Skin epidermis (tissue), 12 donors: Measurements from ENCODE around the gene LCP2.

Experiments used
- H3K27ac ChIP-seq, 21 experiments: fragments of 200-600 bp; sonication (generic) in 11 of 21; one replicate each; pipeline ENCODE4 v1.5.0; 2020; ENCODE audit warnings: mild to moderate bottlenecking in 3 of 21, inconsistent platforms in 2 of 21, moderate library complexity in 2 of 21
- H3K4me3 ChIP-seq, 7 experiments: fragments of 200-600 bp; sonication (generic) in 2 of 7; one replicate each; pipeline ENCODE4 v1.5.0; 2020; ENCODE audit warnings: inconsistent platforms in 2 of 7, mild to moderate bottlenecking in 2 of 7, moderate library complexity in 1 of 7

Gene LCP2

DNA sequence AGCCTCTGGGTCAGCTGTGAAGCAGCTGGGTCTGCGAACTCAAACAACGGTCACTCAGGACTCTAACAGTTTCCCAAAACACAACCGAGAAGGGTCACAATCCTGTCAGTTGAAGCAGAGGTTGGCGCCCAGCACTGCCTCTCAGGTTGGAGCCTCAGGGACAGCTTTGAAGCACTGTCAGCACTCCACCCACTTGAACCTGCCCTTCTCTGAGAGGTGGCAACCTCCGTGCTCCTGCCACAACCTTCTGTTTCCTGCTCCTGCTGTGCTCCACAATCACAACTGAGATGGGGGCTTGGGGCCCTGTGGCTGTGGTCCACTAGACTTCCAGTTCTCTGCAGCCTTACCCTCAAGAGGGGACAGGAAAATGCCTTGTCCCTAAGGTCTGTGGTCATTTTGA, 21.7 kb upstream of the LCP2 start:
- H3K27ac ChIP-seq, result no peak overlapping the region
- no peak overlapping the region for H3K4me3 ChIP-seq

DNA sequence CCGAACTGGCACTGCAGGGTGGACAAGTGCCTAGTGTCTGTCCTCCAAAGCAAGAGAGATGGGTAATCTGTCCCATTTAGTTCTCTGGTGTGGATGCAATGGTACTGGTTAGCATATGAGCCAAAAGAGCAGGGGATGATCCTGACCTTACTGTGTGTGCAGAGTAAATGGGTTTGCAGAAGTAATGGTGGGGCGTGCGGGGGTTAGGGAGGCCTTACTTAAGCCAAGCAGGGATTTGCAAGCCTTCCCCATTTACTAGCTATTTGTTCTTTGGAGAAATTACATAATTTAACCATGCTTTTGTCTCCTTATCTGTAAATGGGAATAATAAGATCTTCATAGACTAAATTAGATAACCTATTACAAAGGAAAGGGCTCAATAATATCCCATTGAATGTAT, 19.9 kb upstream of the LCP2 start:
- H3K4me3 ChIP-seq, result no peak overlapping the region
- no peak overlapping the region for H3K27ac ChIP-seq

DNA sequence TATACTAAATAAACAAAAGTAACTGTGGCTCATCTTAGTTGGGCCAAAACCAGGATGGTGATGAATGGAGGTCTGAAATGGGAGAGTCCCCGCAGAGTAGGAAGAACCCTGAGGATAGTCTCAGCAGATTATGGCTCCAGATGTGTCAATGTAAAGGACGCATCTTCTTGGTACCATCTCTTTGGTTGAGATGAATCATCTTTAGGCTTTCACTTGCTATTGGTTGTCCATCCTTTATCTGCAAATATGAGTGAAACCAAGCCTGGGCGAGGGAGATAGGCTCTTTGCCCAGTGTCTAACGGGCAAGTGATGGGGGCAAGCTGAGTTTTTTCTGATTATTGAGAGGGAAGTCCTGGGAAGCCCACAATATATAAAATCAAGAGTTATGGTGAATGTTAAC, 19.4 kb upstream of the LCP2 start:
- Histone ChIP-seq H3K27ac (no peak overlapping the region), H3K4me3 (no peak overlapping the region)

DNA sequence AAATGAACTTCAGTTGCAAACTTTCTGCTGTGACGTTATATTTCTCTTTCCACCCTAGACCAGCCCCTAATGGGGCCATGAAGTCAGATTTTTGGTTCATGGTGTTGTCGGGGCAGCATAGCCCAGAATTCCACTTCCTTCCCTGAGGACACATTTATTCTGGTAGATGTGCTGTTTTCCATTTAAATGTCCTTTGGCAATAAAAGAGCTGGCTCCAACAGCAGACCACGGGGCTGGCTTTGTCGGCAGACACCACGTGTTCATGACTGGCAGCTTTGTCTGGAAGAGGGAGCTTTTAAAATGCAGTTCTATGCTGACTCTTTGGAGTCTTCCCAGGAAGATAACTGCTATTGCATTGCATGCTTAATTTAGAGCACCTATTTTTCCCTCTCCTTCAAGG, 17.6 kb upstream of the LCP2 start:
- peak overlapping the region in 8 of 21 experiments; percentile 19 to 83 (median 64) for H3K27ac ChIP-seq
- H3K4me3 ChIP-seq, result no peak overlapping the region

DNA sequence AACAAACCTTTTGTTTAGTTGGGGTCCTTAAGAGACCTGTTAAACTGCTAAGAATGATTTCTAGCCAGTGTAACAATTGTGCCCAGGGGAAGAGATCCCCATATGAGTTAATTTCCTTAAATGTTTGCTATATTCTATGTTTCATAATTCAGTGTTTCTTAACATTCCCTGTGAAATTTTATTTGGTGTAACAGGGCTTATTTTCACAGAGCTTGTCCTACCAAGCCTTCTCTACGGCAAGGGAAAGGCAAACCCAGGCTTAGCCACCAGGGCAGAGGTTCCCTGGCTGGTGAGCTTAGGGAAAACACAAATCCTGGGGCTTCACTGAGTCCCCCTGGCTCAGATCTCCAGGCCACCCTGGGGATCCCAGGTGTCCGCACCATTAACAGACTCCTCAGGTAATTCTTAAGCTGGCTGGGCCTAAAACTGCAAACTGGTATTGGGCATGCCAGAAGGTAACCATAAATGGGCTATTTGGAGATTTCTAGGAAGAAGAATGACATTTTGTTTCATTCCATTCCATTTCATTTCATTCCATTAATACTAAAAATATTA, 17.0 kb upstream of the LCP2 start:
- Histone ChIP-seq H3K4me3 (no peak overlapping the region), H3K27ac (peak overlapping the region in 15 of 21 experiments; percentile 7 to 90 (median 63))

DNA sequence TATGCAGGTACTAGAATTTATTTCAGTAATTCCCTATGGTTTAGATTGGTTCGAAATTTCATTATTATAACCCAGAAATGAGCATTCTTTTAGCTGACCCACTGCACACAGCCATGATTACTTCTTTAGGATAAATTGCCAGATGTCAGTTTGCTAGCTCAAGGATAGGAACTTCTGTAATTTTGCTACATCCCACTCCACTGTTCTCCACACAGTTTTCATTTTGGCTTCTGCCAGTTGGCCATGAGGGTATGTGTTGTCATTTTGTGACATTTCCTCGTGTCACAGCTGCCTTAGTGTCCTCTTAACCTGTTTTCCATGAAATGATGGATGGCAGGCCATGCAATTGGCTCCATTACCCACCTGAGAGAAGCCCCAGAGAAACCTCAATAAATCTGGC, 16.2 kb upstream of the LCP2 start:
- peak overlapping the region in 9 of 21 experiments; percentile 14 to 68 (median 63) for H3K27ac ChIP-seq

DNA sequence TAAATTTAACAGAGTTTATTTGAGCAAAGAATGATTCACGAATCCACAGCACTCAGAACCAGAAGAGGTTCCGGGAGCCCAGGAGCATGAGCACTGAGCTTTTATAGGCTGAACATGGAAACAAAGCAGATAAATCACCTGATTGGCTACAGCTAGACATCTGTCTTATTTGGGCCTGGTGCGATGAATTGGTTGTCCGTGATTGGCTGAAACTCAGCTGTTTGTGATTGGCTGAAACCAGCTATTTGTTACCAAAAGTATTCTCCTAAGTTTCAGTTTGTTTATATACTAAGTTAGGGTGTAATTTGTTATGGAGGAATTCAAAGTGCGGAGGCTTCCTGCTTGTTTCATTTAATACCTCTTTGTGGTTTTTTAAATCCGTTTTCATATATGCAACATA, 15.8 kb upstream of the LCP2 start:
- peak overlapping the region in 10 of 21 experiments; percentile 14 to 68 (median 53) for H3K27ac ChIP-seq
- no peak overlapping the region for H3K4me3 ChIP-seq

More for the DNA sequence above, 16.2 kb upstream of the LCP2 start:
- H3K4me3 ChIP-seq, result no peak overlapping the region

DNA sequence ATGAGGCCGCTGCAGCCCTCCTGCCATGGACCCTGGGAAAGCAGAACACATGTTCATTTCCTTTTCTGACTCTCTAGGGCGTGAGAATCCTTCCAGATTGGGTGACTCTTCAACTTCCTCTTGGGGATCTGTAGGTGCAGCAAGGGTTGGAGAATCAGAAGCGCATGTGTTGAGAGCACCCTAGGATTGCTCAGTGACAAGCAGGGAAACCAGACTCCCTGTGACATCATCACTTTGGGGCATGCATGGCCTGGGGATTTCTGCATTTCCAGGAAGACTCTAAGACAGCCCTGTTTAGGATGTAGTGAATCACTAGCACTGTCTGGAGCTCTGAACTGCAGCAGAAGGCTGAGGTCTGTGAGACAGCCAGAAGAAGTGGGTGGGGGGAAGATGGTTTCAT, 15.1 kb upstream of the LCP2 start:
- Histone ChIP-seq H3K4me3 (no peak overlapping the region), H3K27ac (peak overlapping the region in 12 of 21 experiments; percentile 10 to 68 (median 55))

DNA sequence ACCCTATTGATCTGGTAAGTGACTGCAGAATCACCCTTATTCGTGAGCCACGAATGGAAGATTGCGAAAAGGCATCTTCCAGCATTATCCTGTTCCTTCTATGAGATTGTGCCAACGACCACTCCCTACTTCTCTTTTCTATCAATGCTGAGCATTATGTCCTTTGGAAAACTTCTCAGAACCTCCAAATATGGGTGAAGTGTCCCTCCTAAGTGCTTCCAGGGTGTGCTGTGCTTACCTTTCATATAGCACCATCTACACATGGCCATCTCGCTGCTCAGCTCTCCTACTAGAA, 14.7 kb upstream of the LCP2 start:
- H3K27ac ChIP-seq, result peak overlapping the region in 12 of 21 experiments; percentile 10 to 68 (median 55)

DNA sequence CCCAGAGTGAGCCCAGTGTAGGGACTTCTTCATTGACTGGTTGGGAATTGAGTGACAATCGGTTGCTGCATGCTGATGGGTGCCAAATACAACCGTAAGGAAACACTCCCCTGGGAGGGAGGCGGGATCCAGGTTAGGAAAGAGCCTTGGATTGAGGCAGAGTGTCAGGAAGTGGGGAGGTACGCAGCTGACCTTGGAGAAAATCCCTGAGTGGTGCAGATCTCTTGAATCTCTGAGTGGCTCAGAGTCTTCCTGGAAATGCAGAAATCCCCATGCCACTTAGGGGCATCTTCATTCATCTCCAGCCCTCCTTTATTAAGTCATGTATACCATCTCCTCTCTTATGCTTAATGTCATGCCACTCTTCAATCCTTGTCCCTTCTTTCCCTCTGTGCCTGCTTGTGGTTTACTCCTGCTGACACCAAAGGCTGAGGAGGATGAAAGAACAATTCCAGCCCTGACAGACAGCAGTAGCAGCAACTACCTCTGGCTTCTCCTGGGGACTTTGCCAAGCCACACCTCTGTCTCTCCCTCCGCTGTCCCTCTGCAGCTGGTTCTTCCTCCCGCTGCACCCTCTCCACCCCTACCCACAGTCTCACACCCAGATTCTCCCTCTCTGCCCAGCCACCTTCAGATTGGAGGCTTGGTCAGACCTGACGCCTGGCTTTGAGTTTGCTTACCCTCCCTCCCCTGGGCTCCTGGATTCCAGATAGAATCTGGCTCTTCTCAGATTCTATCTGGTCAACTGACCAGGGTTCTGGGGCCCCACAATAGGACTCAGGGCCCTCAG, 14.1 kb upstream of the LCP2 start:
- Histone ChIP-seq H3K27ac (peak overlapping the region in 12 of 21 experiments; percentile 10 to 68 (median 55)), H3K4me3 (no peak overlapping the region)

More for the DNA sequence above, 14.7 kb upstream of the LCP2 start:
- H3K4me3 ChIP-seq, result no peak overlapping the region

DNA sequence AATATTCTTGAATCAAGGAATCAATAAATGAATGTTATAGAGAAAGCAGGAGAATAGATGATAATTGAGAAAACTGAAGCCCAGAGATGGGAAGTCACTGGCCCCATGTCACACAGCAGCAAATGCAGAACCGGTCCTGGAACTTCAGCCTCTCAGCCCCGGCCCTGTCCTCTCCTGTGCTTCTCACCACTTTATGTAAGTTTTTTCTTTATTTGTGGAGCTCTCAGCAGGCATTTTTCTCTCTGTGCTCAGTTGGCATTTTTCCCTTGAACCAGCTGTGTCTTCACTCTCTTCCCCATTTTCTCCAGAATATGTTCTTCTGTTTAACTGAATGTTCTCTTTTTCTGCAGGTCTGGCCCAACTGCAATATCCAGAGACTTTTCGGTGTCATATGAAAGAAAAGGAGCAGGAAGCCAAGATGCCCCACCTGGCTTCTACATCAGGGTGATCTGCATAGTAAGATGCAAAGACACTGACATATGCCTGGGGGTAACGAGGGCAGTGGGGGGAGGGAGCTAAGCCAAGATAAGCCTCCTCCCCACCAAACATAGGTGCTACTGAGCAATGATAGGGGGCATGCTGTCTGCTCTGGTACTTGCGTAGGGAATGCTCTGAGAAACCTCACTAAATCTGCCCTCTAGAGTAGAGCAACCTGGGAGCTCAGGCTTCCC, 12.8 kb upstream of the LCP2 start:
- H3K27ac ChIP-seq, result peak overlapping the region in 1 of 21 experiments; percentile 13
- no peak overlapping the region for H3K4me3 ChIP-seq

DNA sequence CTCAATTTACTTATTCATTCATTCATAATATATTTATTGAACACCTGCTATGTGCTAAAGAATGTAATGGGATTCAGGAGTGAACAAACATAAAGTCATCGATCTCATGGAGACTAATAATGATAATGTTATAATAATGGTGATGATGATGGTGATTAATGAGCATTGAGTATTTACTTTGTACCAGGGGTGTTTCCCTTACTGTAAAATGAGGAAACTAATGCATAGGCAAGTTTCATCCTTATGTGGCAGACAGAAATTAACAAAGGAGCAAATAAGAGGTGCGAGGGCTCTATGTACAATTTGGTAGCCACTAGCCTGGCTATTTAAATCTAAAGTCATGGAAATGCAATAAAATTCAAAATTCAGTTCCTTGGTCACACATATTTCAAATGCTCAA, 11.1 kb upstream of the LCP2 start:
- H3K27ac ChIP-seq, result peak overlapping the region in 1 of 21 experiments; percentile 39
- H3K4me3 ChIP-seq, result no peak overlapping the region

DNA sequence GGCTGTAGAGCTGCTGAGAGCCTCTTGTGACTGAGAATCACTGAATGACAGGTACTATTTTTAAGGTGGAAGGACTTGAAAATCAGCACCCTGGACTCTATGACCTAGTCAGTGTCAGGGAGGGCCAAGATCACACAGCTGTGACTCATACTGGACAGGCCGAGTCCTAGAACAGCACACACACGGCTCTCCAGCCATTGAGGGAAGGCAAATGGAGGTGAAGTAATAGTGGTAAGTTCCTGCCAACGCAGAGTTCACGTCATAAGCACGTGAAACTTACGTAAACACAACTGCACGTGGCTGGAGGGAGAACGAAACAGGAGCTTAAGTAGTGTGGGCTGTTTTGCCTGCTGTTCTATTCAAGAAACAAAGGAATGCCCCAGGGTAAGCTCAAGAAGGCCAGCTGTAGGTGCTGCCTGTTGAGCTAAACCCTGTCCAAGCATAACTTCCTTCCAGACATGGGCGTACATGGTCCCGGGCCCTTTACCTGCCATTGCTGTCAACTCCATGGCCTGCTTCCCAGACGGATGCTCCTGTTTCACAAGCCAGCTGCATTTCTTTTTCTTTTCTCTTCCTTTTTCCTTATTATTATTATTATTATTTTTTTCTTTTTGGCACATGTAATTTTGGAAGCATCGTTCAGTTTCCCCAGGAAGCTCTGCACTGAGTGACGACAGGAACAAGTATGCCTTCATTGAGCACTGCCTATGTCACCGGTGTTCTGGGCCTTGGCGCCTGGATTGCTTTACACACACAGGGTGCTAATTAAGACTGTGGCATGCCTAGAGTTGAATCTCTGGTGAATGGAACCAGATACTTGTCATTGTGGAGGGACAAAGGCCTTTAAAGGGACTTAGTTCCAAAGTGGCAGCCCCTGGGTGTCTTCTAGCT, 10.2 kb upstream of the LCP2 start:
- Histone ChIP-seq H3K4me3 (no peak overlapping the region), H3K27ac (peak overlapping the region in 12 of 21 experiments; percentile 8 to 52 (median 26))

DNA sequence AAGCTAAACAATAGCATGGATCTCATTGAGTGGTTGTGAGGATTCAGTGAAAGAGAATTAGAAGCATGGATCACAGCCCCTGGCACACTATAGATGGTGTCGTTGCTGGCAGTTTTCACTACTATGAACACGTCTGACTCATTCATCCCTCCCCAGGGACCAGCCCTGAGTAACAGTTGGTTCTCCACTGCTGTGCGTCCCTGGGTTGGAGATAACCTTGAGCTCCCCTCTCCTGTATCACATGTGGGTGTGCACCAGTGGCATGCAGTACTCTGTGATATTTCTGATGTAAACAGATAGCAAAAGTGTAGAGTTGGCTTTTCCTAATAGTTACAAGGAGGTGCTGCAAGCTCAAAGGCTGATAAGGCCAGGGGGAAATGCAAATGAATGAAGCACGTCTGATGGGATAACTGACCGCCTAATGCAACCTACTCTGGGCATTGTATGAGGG, 8.8 kb upstream of the LCP2 start:
- Histone ChIP-seq H3K4me3 (no peak overlapping the region), H3K27ac (peak overlapping the region in 1 of 21 experiments; percentile 31)

DNA sequence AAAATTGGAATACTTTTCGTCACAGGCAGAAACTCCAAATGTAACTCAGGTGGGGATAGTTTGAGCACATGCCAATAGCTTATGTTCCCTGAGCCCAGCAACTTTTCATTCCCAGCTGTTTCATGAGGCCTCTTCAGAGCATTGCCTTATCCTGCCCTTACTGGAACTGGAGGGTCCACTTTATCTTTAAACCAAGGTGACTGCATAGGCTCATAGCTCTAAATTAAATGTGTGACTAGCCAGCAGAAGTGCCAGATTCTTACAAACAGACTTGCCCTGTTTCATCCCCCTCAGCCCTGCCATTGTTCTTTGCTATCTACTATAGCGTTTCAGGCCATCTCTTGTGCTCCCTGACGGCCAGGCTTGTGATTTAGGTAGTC, 8.1 kb upstream of the LCP2 start:
- Histone ChIP-seq H3K4me3 (no peak overlapping the region), H3K27ac (no peak overlapping the region)

DNA sequence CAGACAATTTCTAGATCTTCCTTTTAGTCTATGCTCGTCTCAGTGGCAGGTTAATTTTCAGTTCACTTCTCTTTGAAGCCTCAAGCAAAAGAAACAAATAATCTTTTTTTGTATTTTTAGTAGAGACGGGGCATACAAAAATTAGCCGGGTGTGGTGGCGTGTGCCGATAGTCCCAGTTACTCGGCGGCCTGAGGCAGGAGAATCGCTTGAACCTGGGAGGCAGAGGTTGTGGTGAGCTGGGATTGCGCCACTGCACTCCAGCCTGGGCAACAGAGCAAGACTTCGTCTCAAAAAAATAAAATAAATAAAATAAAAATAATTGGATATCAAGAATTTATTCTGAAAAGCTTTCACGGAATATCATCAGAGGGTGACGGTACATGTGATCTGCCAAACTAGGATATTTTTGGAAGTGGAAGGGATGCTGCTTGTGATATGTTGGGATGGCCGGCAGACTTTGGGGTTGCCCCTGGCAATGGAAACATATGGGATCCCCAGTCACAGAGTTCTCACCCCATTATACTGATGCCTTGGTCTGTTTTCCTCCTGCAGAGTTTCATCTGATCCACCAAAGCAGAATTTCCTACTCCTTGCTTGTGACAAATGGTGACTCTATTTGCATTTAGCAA, 7.6 kb upstream of the LCP2 start:
- Histone ChIP-seq H3K4me3 (no peak overlapping the region), H3K27ac (no peak overlapping the region)

DNA sequence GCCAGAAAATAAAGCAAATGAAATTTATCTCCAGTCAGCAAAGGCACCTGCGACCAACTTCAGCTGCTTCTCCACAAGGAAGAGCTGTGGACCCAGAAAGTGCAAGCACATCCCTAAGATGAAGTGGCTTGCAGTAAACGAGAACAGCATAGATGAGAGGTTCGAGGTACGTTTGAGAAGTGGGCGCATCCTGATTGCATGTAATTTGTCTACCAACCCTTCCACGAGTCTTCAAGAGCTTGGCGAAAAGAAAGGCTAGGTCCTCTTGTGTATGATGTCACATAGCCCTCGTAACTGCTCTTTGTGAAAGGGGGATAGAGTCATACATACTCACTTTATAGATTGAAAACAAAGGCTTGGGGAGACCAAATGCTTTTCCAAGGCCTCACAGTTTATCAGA, 6.0 kb upstream of the LCP2 start:
- Histone ChIP-seq H3K27ac (peak overlapping the region in 8 of 21 experiments; percentile 11 to 85 (median 72)), H3K4me3 (no peak overlapping the region)

DNA sequence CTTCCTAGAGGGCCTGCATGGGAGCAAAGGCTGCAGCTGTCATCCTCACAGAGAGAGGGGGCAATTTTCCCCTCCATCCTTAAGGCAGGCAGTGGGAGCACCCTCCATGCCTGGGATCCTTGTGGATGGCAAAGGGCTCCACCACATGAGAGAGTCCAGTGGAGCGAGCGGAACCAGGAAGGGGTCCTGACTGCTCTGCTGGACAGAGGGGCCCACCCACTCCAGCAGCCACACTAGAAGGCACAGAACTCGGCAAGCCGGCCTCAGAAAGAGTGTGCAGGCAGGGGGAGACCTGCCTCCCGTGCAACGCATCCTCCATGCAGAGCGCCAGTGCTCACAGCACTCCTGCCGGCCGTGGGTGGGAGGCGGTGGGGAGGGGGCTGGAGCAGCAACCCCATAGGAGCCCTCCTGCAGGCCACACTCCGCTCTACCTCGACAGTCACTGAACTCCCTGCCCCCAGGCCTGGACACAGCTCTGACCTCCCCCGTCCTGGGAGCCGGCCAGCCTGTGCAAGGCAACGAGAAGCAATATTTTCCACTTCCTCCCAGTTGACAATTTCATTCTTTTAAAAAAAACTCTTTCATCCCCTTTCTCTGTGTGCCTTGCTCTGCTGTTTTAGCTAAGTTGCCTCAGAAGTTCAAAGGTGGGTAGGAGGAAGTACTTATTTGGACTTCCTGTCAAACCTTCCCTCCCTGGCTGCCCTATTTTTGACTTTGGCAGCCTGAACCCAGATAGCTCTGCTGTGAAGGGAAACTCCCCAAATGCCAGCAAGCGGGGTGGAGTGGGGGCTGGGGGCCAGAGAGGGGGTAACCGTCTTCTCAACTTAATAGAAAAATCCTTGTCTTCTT, 5.3 kb upstream of the LCP2 start:
- no peak overlapping the region for H3K4me3 ChIP-seq
- peak overlapping the region in 15 of 21 experiments; percentile 4 to 85 (median 63) for H3K27ac ChIP-seq
